ENCODE data around the gene ERCC1.
A peak's percentile ranks its signal among the peaks of the same experiment; 100 is the strongest.
"Not testable (repeated sequence)": the region's sequence is repeated elsewhere in the genome, so short reads cannot be mapped to it uniquely, and the experiment has no call there.

ERCC1 gene

GRCh38 chr19:45417151-45417550 lies 6.6 kb downstream of the ERCC1 start:
- 93% methylated on average over 4 of the region's 4 CpGs for WGBS
- Histone ChIP-seq H3K27me3 (ENCODE audit: insufficient read depth, low read length) (no peaks in the 10 kb centered on the region), H3K36me3 (ENCODE audit: insufficient read depth, low read length) (peaks cover 72% of the 10 kb centered on the region), H3K9ac (ENCODE audit: low read depth, low read length) (no peak overlapping the region), H3K27ac (ENCODE audit: low read depth, low read length) (no peak overlapping the region), H3K9me3 (ENCODE audit: insufficient read depth, low read depth, low read length) (no peaks in the 10 kb centered on the region), H3K4me1 (ENCODE audit: insufficient read depth, low read length) (no peaks in the 10 kb centered on the region; the same call in 1 of the 2 replicates), H3K4me3 (ENCODE audit: low read length) (no peak overlapping the region)

- WGBS = 95% methylated on average over 8 of the region's 8 CpGs
- Histone ChIP-seq H3K9me3 (ENCODE audit: insufficient read depth, low read depth, low read length) (no peaks in the 10 kb centered on the region), H3K36me3 (ENCODE audit: insufficient read depth, low read length) (peaks cover 73% of the 10 kb centered on the region), H3K9ac (ENCODE audit: low read depth, low read length) (no peak overlapping the region), H3K4me1 (ENCODE audit: insufficient read depth, low read length) (no peaks in the 10 kb centered on the region), H3K27me3 (ENCODE audit: insufficient read depth, low read length) (no peaks in the 10 kb centered on the region), H3K4me3 (ENCODE audit: low read length) (no peak overlapping the region), H3K27ac (ENCODE audit: low read depth, low read length) (no peak overlapping the region)
Measured at GRCh38 chr19:45414468-45414867, 9.2 kb downstream of the ERCC1 start.

GRCh38 chr19:45413497-45413896 lies 10.2 kb downstream of the ERCC1 start:
- no peaks in the 10 kb centered on the region for H3K27me3 ChIP-seq (ENCODE audit: insufficient read depth, low read length)
- H3K27ac ChIP-seq (ENCODE audit: low read depth, low read length) = no peak overlapping the region
- H3K4me3 ChIP-seq (ENCODE audit: low read length) = no peak overlapping the region
- WGBS = 93% methylated on average over 6 of the region's 6 CpGs
- no peaks in the 10 kb centered on the region for H3K4me1 ChIP-seq (ENCODE audit: insufficient read depth, low read length)
- H3K9me3 ChIP-seq (ENCODE audit: insufficient read depth, low read depth, low read length) = no peaks in the 10 kb centered on the region
- H3K9ac ChIP-seq (ENCODE audit: low read depth, low read length) = no peak overlapping the region
- H3K36me3 ChIP-seq (ENCODE audit: insufficient read depth, low read length) = peaks cover 72% of the 10 kb centered on the region

GRCh38 chr19:45410330-45410729 lies 13.4 kb downstream of the ERCC1 start:
- peaks cover 55% of the 10 kb centered on the region for H3K36me3 ChIP-seq (ENCODE audit: insufficient read depth, low read length)
- not testable (repeated sequence) for H3K4me3 ChIP-seq (ENCODE audit: low read length); H3K27ac ChIP-seq (ENCODE audit: low read depth, low read length); H3K27me3 ChIP-seq (ENCODE audit: insufficient read depth, low read length); H3K4me1 ChIP-seq (ENCODE audit: insufficient read depth, low read length); H3K9me3 ChIP-seq (ENCODE audit: insufficient read depth, low read depth, low read length); H3K9ac ChIP-seq (ENCODE audit: low read depth, low read length)
- 100% methylated on average over 3 of the region's 4 CpGs for WGBS

- Histone ChIP-seq H3K4me1 (ENCODE audit: insufficient read depth, low read length) (peaks cover 3% of the 10 kb centered on the region; the same call in 1 of the 2 replicates), H3K36me3 (ENCODE audit: insufficient read depth, low read length) (peaks cover 51% of the 10 kb centered on the region), H3K4me3 (ENCODE audit: low read length) (no peak overlapping the region), H3K27me3 (ENCODE audit: insufficient read depth, low read length) (no peaks in the 10 kb centered on the region), H3K9me3 (ENCODE audit: insufficient read depth, low read depth, low read length) (no peaks in the 10 kb centered on the region), H3K27ac (ENCODE audit: low read depth, low read length) (no peak overlapping the region), H3K9ac (ENCODE audit: low read depth, low read length) (no peak overlapping the region)
- WGBS = 89% methylated on average over 4 of the region's 4 CpGs
Measured at GRCh38 chr19:45409557-45409920, 14.2 kb downstream of the ERCC1 start.

GRCh38 chr19:45408830-45409556 lies 14.7 kb downstream of the ERCC1 start:
- Histone ChIP-seq H3K9ac (ENCODE audit: low read depth, low read length) (no peak overlapping the region), H3K9me3 (ENCODE audit: insufficient read depth, low read depth, low read length) (no peaks in the 10 kb centered on the region), H3K4me3 (ENCODE audit: low read length) (no peak overlapping the region), H3K27me3 (ENCODE audit: insufficient read depth, low read length) (no peaks in the 10 kb centered on the region), H3K27ac (ENCODE audit: low read depth, low read length) (no peak overlapping the region), H3K36me3 (ENCODE audit: insufficient read depth, low read length) (peaks cover 46% of the 10 kb centered on the region), H3K4me1 (ENCODE audit: insufficient read depth, low read length) (peaks cover 3% of the 10 kb centered on the region; the same call in 1 of the 2 replicates)
- WGBS = 92% methylated on average over 15 of the region's 15 CpGs

GRCh38 chr19:45408121-45408520 lies 15.6 kb downstream of the ERCC1 start:
- Histone ChIP-seq H3K4me1 (ENCODE audit: insufficient read depth, low read length) (peaks cover 10% of the 10 kb centered on the region), H3K27me3 (ENCODE audit: insufficient read depth, low read length) (peaks cover 3% of the 10 kb centered on the region; the same call in 1 of the 2 replicates), H3K9me3 (ENCODE audit: insufficient read depth, low read depth, low read length) (no peaks in the 10 kb centered on the region), H3K27ac (ENCODE audit: low read depth, low read length) (no peak overlapping the region), H3K9ac (ENCODE audit: low read depth, low read length) (no peak overlapping the region), H3K36me3 (ENCODE audit: insufficient read depth, low read length) (peaks cover 37% of the 10 kb centered on the region), H3K4me3 (ENCODE audit: low read length) (no peak overlapping the region)
- 94% methylated on average over 8 of the region's 8 CpGs for WGBS

GRCh38 chr19:45407585-45407984 lies 16.1 kb downstream of the ERCC1 start:
- H3K27ac ChIP-seq (ENCODE audit: low read depth, low read length) = not testable (repeated sequence)

GRCh38 chr19:45407091-45407375 lies 16.7 kb downstream of the ERCC1 start:
- H3K27ac ChIP-seq (ENCODE audit: low read depth, low read length) = no peak overlapping the region
- no peaks in the 10 kb centered on the region for H3K9me3 ChIP-seq (ENCODE audit: insufficient read depth, low read depth, low read length)
- peaks cover 27% of the 10 kb centered on the region for H3K36me3 ChIP-seq (ENCODE audit: insufficient read depth, low read length)
- H3K27me3 ChIP-seq (ENCODE audit: insufficient read depth, low read length) = peaks cover 8% of the 10 kb centered on the region; the same call in 1 of the 2 replicates
- WGBS = under 1% methylated on average over 10 of the region's 10 CpGs
- H3K9ac ChIP-seq (ENCODE audit: low read depth, low read length) = peak overlapping the region; percentile 99
- peaks cover 15% of the 10 kb centered on the region for H3K4me1 ChIP-seq (ENCODE audit: insufficient read depth, low read length)
- H3K4me3 ChIP-seq (ENCODE audit: low read length) = peak overlapping the region; percentile 87

More at GRCh38 chr19:45407585-45407984, 16.1 kb downstream of the ERCC1 start:
- Histone ChIP-seq H3K4me3 (ENCODE audit: low read length) (peak overlapping the region; percentile 87), H3K36me3 (ENCODE audit: insufficient read depth, low read length) (peaks cover 32% of the 10 kb centered on the region), H3K4me1 (ENCODE audit: insufficient read depth, low read length) (peaks cover 15% of the 10 kb centered on the region), H3K9ac (ENCODE audit: low read depth, low read length) (peak overlapping the region; percentile 99; the same call in 1 of the 2 replicates)
- WGBS = 89% methylated on average over 5 of the region's 5 CpGs
- not testable (repeated sequence) for H3K27me3 ChIP-seq (ENCODE audit: insufficient read depth, low read length); H3K9me3 ChIP-seq (ENCODE audit: insufficient read depth, low read depth, low read length)

- Histone ChIP-seq H3K4me3 (ENCODE audit: low read length) (peak within 1 kb of the TSS; percentile 87), H3K36me3 (ENCODE audit: insufficient read depth, low read length) (peaks cover 25% of the 10 kb centered on the region), H3K27ac (ENCODE audit: low read depth, low read length) (peak within 1 kb of the TSS; percentile 97), H3K9ac (ENCODE audit: low read depth, low read length) (peak within 1 kb of the TSS; percentile 99), H3K9me3 (ENCODE audit: insufficient read depth, low read depth, low read length) (no peaks in the 10 kb centered on the region), H3K4me1 (ENCODE audit: insufficient read depth, low read length) (peaks cover 15% of the 10 kb centered on the region), H3K27me3 (ENCODE audit: insufficient read depth, low read length) (peaks cover 8% of the 10 kb centered on the region; the same call in 1 of the 2 replicates)
- under 1% methylated on average over 51 of the region's 51 CpGs for WGBS
Measured at GRCh38 chr19:45406226-45407090, 17.3 kb downstream of the ERCC1 start, which contains the start of gene POLR1G. POLR1G (plus strand) TSS chr19:45406644; CDS start chr19:45406697, 53 bp downstream.

All from HUES64 (cell line).